NCI-H2081 (cell line): ENCODE measurements around the gene MECR.

ENCODE experiments used
- DNase-seq, 2 experiments: peaks; one replicate each; lab custom pipeline; 2025; lab: John Stamatoyannopoulos, UW

The MECR gene

DNA sequence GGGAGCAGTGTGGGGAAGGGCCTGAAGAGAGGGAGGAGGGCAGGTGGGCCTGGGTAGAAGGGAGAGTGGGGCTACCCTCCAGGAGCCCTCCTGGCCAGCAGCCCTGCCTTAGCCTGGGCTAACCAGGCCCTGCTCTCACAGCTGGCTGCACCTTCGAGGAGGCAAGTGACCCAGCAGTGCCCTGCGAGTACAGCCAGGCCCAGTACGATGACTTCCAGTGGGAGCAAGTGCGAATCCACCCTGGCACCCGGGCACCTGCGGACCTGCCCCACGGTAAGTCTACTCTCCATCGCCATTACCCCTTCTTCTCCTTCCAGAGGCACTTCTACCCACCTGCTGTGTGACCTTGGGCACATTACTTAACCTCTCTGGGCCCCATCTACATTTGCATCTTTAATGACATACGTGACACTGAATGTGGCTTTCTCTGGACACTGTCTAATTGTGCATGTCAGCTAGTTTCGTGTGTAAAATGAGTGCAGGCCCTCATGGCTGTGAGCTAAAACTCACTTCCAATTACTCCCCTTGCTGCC, 24.5 kb upstream of the MECR start:
- DNase-seq, result no peak

GRCh38 chr1:29254346-29254745, 23.6 kb upstream of the MECR start:
- no peak for DNase-seq

DNA sequence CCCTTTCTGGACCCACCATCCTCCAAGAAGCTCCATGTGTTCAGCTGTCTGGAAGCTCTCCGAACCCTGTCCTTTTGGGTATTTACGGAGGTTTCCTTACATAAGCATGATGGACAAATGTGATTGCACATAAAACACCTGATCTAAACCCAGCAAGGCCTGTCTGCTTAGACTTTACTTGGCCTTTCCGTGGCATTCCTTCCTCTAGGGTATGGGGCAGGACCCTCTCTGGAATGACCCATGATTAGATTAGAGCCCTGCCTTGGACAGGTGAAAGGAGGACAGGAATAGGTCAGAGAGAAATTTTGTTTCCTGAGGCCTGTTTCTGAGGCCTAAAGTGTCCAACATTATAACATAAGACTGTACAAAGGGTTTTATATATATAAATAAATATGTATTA, 22.4 kb upstream of the MECR start:
- no peak for DNase-seq

DNA sequence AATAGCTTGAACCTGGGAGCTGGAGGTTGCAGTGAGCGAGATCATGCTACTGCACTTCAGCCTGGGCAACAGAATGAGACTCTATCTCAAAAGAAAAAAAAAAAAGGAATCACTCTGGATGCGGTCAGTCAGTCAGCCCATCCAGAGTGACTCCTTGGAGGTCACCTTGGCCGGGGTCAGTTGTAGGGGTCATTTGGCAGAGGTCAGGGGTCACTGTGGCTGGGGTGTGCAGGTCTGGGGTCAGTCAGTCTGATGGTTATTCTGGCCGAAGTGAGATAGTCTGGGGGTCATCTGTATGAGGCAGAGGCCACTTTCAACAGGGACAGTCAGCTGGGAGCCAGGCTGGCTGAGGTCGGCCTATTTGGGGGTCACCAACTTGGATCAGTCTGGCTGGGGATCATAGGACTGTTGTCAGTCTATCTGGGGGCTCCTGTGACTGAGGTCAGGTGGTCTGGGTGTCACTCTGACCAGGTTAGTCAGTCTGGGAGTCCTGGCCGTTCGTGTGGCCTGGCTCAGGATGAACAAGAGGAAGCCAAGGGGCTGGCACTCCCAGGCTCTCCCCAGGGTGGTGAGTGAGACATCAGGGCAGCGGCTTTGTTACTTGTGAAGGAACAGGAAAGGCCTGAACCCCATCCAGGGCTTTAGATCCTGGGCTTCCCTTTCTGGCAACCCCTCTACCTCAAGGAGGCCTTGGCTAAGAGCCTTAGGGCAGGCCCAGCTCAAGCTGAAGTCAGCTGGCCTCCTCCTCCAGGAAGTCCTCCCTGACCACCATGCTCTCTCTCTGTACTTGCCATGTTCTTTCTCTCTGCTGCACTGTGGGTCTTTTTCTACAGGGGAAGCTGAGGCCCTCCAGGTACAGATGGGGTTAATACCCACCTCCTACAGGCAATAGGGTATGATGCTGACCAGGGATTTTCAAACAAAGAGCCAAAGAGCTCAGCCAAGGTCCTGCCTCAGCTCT, 20.7 kb upstream of the MECR start:
- no peak for DNase-seq

DNA sequence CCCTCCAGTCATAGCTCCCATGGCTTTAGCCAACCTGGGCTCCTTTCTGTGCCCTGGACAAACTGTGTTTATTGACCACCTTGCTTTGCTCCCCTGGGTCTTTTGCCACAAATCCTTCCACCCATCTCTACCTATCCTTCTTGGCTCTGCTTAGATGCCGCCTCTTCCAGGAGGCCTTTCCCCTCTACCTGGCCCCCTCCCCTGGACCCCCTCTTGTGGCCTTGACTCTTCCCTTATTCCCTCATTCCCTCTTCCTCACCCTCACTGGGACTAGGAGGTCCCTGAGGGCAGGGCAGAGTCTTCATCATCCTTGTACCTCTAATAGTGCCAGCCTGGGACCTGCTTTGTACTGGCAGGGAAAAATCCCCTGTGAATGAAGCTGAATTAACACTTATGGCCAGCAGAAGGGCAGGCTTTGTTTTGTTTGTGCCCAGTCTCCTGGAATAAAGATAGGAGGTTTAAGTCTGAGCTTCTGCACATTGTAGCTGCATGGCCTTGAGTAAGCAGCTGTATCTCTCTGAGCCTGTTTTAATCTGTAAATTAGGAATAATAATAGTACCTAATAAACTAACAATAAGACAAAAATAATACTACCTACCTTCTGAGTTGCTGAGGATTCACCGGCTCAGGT, 19.3 kb upstream of the MECR start:
- DNase-seq, result no peak

DNA sequence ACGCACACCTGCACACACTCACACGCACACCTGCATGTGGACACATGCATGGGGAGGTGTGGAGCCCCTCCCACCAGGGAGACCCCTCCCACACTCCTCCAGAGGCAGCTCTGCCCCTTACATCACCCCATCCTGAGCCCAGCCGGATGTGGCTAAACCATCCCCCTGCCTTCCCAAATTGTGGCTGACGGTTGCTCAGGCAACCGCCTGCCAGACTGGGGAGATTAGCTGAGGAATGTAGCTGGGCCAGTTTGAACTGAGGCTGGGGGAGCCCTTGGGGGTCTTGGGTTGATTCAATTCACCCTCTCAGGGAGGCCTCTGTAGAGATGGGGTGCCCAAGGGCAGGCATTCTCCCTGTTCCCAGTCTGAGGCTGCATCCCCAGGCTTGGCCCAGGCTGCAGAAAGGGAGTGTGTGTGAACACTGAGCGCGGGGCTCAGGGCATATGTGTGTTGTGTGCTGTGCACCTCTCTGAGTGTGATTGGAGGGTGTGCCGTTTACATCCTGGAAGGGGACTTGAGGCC, 18.5 kb upstream of the MECR start:
- DNase-seq, result no peak

- DNase-seq, result no peak
Measured at GRCh38 chr1:29248409-29248808, 17.7 kb upstream of the MECR start.

- no peak for DNase-seq
Measured at GRCh38 chr1:29247571-29248273, 17.0 kb upstream of the MECR start.

DNA sequence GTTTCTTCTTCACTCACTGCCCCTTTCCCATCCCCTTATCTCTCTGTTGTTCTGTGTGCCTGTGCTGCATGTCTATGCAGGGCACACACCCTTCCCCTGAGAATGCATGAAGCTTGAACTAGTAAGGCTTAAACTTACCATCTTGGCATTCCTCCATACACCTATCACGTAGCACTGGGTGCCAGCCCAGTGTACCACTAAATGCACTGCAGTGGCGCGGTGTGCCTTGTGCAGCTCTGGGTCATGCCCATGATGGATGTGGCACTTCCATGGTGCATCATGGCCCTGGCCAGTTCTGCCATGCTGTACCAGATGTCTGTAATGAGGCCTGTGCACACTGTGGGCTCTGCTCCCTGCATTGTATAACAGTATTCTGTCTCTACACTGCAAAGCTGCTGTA, 16.3 kb upstream of the MECR start:
- DNase-seq, result no peak

DNA sequence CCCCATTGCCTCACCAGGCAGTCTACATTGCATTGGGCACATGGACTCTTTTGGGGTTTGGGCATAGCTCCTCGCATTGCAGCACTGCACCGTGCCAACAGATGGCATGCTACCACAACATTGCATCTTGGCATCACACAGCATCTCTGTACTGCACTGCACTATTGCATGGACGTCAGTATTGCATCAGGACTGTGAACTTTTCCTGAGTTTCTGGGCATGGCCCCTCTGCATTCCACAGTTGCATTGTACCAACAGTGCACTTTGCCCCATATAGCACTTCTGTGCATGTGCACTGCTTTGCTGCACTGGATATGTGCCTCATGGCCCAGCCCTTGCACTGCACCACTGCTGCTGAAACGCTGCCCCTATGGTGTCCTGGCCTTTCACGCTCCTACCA, 15.1 kb upstream of the MECR start:
- DNase-seq, result peak in 1 of 2 experiments; percentile 40

- no peak for DNase-seq
Measured at GRCh38 chr1:29245261-29245660, 14.5 kb upstream of the MECR start.

DNA sequence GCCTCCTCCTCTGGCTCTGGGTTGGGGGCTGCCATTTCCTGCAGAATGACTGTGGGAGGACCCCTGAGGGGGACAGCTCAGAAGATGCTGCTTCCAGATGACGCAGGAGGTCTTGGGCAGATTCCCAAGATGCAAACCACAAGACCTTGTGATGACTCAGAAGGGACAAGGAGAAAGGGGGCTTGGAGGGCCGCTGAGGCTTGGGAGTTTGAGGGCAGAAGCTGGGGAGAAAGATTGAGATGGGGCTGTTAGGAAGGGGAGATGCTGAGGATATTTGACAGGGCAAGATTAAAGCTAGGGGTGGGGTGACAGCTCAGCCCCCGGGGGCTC, 13.1 kb upstream of the MECR start:
- DNase-seq, result no peak

- DNase-seq, result no peak
Measured at GRCh38 chr1:29243023-29243870, 12.5 kb upstream of the MECR start.

GRCh38 chr1:29240986-29241385, 10.3 kb upstream of the MECR start:
- DNase-seq, result no peak

GRCh38 chr1:29240400-29240837, 9.7 kb upstream of the MECR start:
- no peak for DNase-seq

DNA sequence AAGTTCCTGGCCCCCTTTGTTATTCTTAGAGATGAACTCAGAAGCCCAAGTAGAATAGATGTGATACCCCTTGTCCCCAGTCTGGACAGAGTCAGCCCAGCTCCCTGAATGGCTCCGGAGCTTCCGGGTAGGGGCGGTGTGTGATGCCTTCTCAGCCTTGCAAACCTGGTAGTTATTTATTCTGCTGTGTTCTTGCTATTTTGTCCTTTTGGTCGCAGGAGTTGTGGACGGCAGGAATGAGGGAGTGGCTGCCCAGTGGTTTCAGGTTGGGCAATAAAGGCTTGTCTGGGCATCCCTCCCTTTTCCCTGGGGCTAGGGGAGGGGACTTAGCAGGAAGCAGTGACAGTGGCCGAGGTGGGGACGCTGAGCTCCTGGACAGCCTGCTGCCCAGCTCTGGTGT, 8.4 kb upstream of the MECR start:
- no peak for DNase-seq

DNA sequence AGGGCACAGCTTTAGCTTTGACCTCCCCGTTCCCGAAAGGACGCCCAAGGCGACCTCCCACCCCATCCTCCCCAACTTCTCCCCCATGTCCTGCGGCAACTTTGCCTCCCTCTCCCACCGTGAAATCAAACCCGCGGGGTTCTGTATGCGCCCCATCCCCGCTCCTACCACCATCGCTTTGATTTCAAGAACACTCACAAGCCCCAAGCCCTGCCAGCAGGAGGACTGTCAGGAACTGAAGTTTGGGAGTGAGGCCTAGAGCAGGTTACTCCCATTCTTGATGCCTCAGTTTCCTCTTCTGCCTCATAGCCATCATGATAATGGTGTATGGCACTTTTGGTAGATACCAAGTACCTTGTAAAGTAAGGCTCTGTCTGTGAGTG, 7.9 kb upstream of the MECR start:
- no peak for DNase-seq

GRCh38 chr1:29237852-29238619, 7.3 kb upstream of the MECR start:
- DNase-seq, result no peak

GRCh38 chr1:29237129-29237821, 6.5 kb upstream of the MECR start:
- no peak for DNase-seq

GRCh38 chr1:29236712-29237128, 6.0 kb upstream of the MECR start:
- DNase-seq, result no peak
